Naive thymus-derived CD4-positive, alpha-beta T cell (primary cell): Measurements from ENCODE around the gene CFAP65. TPM values are rescaled to one million over a fixed set of nuclear protein-coding genes. Genes with fewer than 3 reads are reported as not detected.

Source experiments
- ATAC-seq: fragments of 150-1000 bp; cut with Tn5 transposase; 2 replicates; pipeline ENCODE4 v1.10.0; 2021; ENCODE audit warnings: mild to moderate bottlenecking, moderate library complexity
- CTCF ChIA-PET: fragments of 350-600 bp; sonication (Branson Sonifier 250); formaldehyde crosslinking; loops from one replicate; lab custom pipeline; 2021; ENCODE audit warnings: antibody characterized with exemption; lab: Charles Lee
- POLR2A ChIA-PET: fragments of 350-600 bp; sonication (Branson Sonifier 250); formaldehyde crosslinking; loops from one replicate; lab custom pipeline; 2021; ENCODE audit warnings: antibody characterized with exemption, inconsistent platforms; lab: Charles Lee
- DNase-seq, 9 donors: peaks; one replicate each; pipeline versions ENCODE4 v3.0.0 to v3.0.0-alpha.2; 2020 to 2022; ENCODE audit warnings: mixed read lengths in 1 of 9
- H3K27ac ChIP-seq: one replicate; pipeline ENCODE4 v1.7.0; 2013; ENCODE audit warnings: mild to moderate bottlenecking, low read depth, low read length, moderate library complexity
- H3K27me3 ChIP-seq, 2 donors: one replicate each; pipeline ENCODE4 v1.7.0; 2013; ENCODE audit warnings: low read length in 2 of 2, mild to moderate bottlenecking in 2 of 2, moderate library complexity in 2 of 2; ENCODE audit not compliant: control insufficient read depth in 2 of 2, insufficient read depth in 2 of 2
- H3K36me3 ChIP-seq, 3 experiments: 1 replicate in 2 of 3; 2 replicates in 1 of 3; pipeline ENCODE4 v1.7.0; 2013; ENCODE audit warnings: low read length in 3 of 3, mild to moderate bottlenecking in 3 of 3, moderate library complexity in 1 of 3; ENCODE audit not compliant: insufficient read depth in 3 of 3, control insufficient read depth in 2 of 3
- H3K4me1 ChIP-seq, 2 donors: one replicate each; pipeline ENCODE4 v1.7.0; 2013; ENCODE audit warnings: low read length in 2 of 2, mild to moderate bottlenecking in 2 of 2, moderate library complexity in 1 of 2; ENCODE audit not compliant: control insufficient read depth in 2 of 2, insufficient read depth in 2 of 2
- H3K4me3 ChIP-seq: 2 replicates; pipeline ENCODE4 v1.7.0; 2013; ENCODE audit warnings: mild to moderate bottlenecking, low read length
- H3K9me3 ChIP-seq, 3 experiments: 1 replicate in 2 of 3; 2 replicates in 1 of 3; pipeline ENCODE4 v1.7.0; 2013; ENCODE audit warnings: low read length in 3 of 3; ENCODE audit not compliant: control insufficient read depth in 2 of 3
- H3K27ac Mint-ChIP-seq, 9 donors: one replicate each; pipeline ENCODE4 v1.8.0; 2020 to 2022; ENCODE audit warnings: mixed read lengths in 9 of 9, mild to moderate bottlenecking in 8 of 9, moderate library complexity in 5 of 9, inconsistent platforms in 2 of 9
- H3K27me3 Mint-ChIP-seq, 5 donors: one replicate each; pipeline ENCODE4 v1.8.0; 2021 to 2022; ENCODE audit warnings: mixed read lengths in 5 of 5, mild to moderate bottlenecking in 1 of 5
- H3K36me3 Mint-ChIP-seq, 5 donors: one replicate each; pipeline ENCODE4 v1.8.0; 2020 to 2022; ENCODE audit warnings: mixed read lengths in 5 of 5, mild to moderate bottlenecking in 3 of 5, inconsistent platforms in 1 of 5
- H3K4me1 Mint-ChIP-seq, 7 donors: one replicate each; pipeline ENCODE4 v1.8.0; 2020 to 2022; ENCODE audit warnings: mixed read lengths in 7 of 7, mild to moderate bottlenecking in 3 of 7, inconsistent platforms in 1 of 7
- H3K4me3 Mint-ChIP-seq, 10 donors: one replicate each; pipeline ENCODE4 v1.8.0; 2020 to 2022; ENCODE audit warnings: mild to moderate bottlenecking in 10 of 10, mixed read lengths in 10 of 10, moderate library complexity in 6 of 10, inconsistent platforms in 2 of 10
- H3K9me3 Mint-ChIP-seq, 11 donors: one replicate each; pipeline ENCODE4 v1.8.0; 2020 to 2022; ENCODE audit warnings: mixed read lengths in 11 of 11, mild to moderate bottlenecking in 4 of 11, inconsistent platforms in 1 of 11, moderate library complexity in 1 of 11
- intact Hi-C, 2 donors: fragments of 100-400 bp; cut with micrococcal nuclease; formaldehyde crosslinking; loops; one replicate each; pipeline ENCODE4 v1.15.1; 2023
- polyA plus RNA-seq, 2 donors: library from polyadenylated mRNA; unstranded; fragments of 300-500 nt; fragmentation: Illumina TruSeq; gene quantifications; one replicate each; pipeline ENCODE4 v1.2.3, GENCODE V29; 2021
- total RNA-seq, 6 experiments: library from RNA in 5 of 6; stranded (reverse) in 5 of 6; gene quantifications; 1 replicate in 5 of 6; 2 replicates in 1 of 6; pipeline ENCODE4 v1.2.3 and lab custom pipeline; 2021 to 2026

CFAP65 gene
- total and polyA plus RNA-seq, 7 experiments from 2014 or later, result not detected

GRCh38 chr2:219084791-219085190 is 43.5 kb upstream of the CFAP65 start:
- ATAC-seq (no peak), DNase-seq (no peak)
- ChIA-PET POLR2A (no interaction called here), CTCF (interaction anchor here (0.8 kb wide), 1 partner anchor 16 kb away, joined by 4 read pairs; no protein-coding TSS in a partner anchor)
- H3K9me3 Mint-ChIP-seq, result no peaks in the 10 kb centered on the region
- no peaks in the 10 kb centered on the region for H3K27me3 Mint-ChIP-seq
- H3K27ac Mint-ChIP-seq, result peak overlapping the region in 1 of 9 donors; percentile 0
- H3K27me3 ChIP-seq, result no peaks in the 10 kb centered on the region
- no peak overlapping the region for H3K27ac ChIP-seq
- peaks cover 9 to 18% (median 11%) of the 10 kb centered on the region in 7 donors for H3K4me1 Mint-ChIP-seq
- intact Hi-C loops, result no loop called here
- H3K36me3 ChIP-seq, result no peaks in the 10 kb centered on the region
- H3K4me1 ChIP-seq, result no peaks in the 10 kb centered on the region
- no peaks in the 10 kb centered on the region for H3K9me3 ChIP-seq
- H3K4me3 Mint-ChIP-seq, result no peak overlapping the region
- no peak overlapping the region for H3K4me3 ChIP-seq
- H3K36me3 Mint-ChIP-seq, result peaks cover 0 to 16% (median 9%) of the 10 kb centered on the region in 5 donors

- no peak for DNase-seq
- Histone ChIP-seq H3K27ac (no peak overlapping the region), H3K9me3 (no peaks in the 10 kb centered on the region), H3K27me3 (no peaks in the 10 kb centered on the region), H3K36me3 (peaks cover 0 to 9% (median 2%) of the 10 kb centered on the region in 3 experiments), H3K4me1 (no peaks in the 10 kb centered on the region), H3K4me3 (no peak overlapping the region)
- H3K27me3 Mint-ChIP-seq, result no peaks in the 10 kb centered on the region
- H3K27ac Mint-ChIP-seq, result peak overlapping the region in 2 of 9 donors; percentile 5 to 17
- H3K4me3 Mint-ChIP-seq, result no peak overlapping the region
- intact Hi-C loops, result no loop called here
- no peak for ATAC-seq
- CTCF ChIA-PET, result interaction anchor here (0.6 to 0.8 kb wide), 3 partner anchors 35 to 395 kb away, joined by 3 read pairs; no protein-coding TSS in a partner anchor
- H3K9me3 Mint-ChIP-seq, result no peaks in the 10 kb centered on the region
- POLR2A ChIA-PET, result no interaction called here
- peaks cover 0 to 15% (median 2%) of the 10 kb centered on the region in 5 donors for H3K36me3 Mint-ChIP-seq
- H3K4me1 Mint-ChIP-seq, result peaks cover 7 to 15% (median 11%) of the 10 kb centered on the region in 7 donors
Measured at GRCh38 chr2:219082332-219082958, 41.1 kb upstream of the CFAP65 start.

GRCh38 chr2:219081701-219082331 is 40.5 kb upstream of the CFAP65 start:
- no peak for DNase-seq
- Mint-ChIP-seq H3K4me1 (peaks cover 5 to 11% (median 9%) of the 10 kb centered on the region in 7 donors), H3K36me3 (peaks cover 2 to 16% (median 6%) of the 10 kb centered on the region in 5 donors), H3K4me3 (no peak overlapping the region), H3K27ac (no peak overlapping the region), H3K9me3 (no peaks in the 10 kb centered on the region), H3K27me3 (no peaks in the 10 kb centered on the region)
- Histone ChIP-seq H3K36me3 (peaks cover 0 to 15% (median 7%) of the 10 kb centered on the region in 3 experiments), H3K4me3 (no peak overlapping the region), H3K27ac (no peak overlapping the region), H3K9me3 (no peaks in the 10 kb centered on the region), H3K4me1 (no peaks in the 10 kb centered on the region), H3K27me3 (no peaks in the 10 kb centered on the region)
- ATAC-seq, result peak; percentile 46
- POLR2A ChIA-PET, result no interaction called here
- CTCF ChIA-PET, result interaction anchor here (0.6 to 0.8 kb wide), 2 partner anchors 36 to 74 kb away, joined by 3 read pairs; no protein-coding TSS in a partner anchor
- intact Hi-C loops, result no loop called here

GRCh38 chr2:219081096-219081495 is 39.8 kb upstream of the CFAP65 start:
- ATAC-seq, result no peak
- Mint-ChIP-seq H3K9me3 (no peaks in the 10 kb centered on the region), H3K4me3 (no peak overlapping the region), H3K36me3 (peaks cover 2 to 19% (median 6%) of the 10 kb centered on the region in 5 donors), H3K27ac (no peak overlapping the region), H3K27me3 (no peaks in the 10 kb centered on the region), H3K4me1 (peaks cover 5 to 10% (median 7%) of the 10 kb centered on the region in 7 donors)
- Histone ChIP-seq H3K4me1 (no peaks in the 10 kb centered on the region), H3K4me3 (no peak overlapping the region), H3K9me3 (no peaks in the 10 kb centered on the region), H3K36me3 (peaks cover 0 to 22% (median 12%) of the 10 kb centered on the region in 3 experiments), H3K27me3 (no peaks in the 10 kb centered on the region), H3K27ac (no peak overlapping the region)
- ChIA-PET CTCF (interaction anchor here (0.6 to 1.1 kb wide), 3 partner anchors 40 to 51 kb away, joined by 3 read pairs; no protein-coding TSS in a partner anchor), POLR2A (no interaction called here)
- intact Hi-C loops, result no loop called here
- DNase-seq, result no peak

- Mint-ChIP-seq H3K36me3 (peaks cover 2 to 31% (median 14%) of the 10 kb centered on the region in 5 donors), H3K4me1 (peaks cover 0 to 1% (median 0%) of the 10 kb centered on the region in 7 donors), H3K27me3 (no peaks in the 10 kb centered on the region), H3K4me3 (no peak overlapping the region), H3K9me3 (no peaks in the 10 kb centered on the region), H3K27ac (no peak overlapping the region)
- Histone ChIP-seq H3K9me3 (no peaks in the 10 kb centered on the region), H3K27ac (no peak overlapping the region), H3K4me1 (no peaks in the 10 kb centered on the region), H3K27me3 (no peaks in the 10 kb centered on the region), H3K36me3 (peaks cover 0 to 34% (median 16%) of the 10 kb centered on the region in 3 experiments), H3K4me3 (no peak overlapping the region)
- no peak for DNase-seq
- ATAC-seq, result no peak
- ChIA-PET POLR2A (no interaction called here), CTCF (interaction anchor here (0.7 kb wide), 1 partner anchor 61 kb away, joined by 3 read pairs; no protein-coding TSS in a partner anchor)
- intact Hi-C loops, result no loop called here
Measured at GRCh38 chr2:219079417-219079816, 38.1 kb upstream of the CFAP65 start.

- DNase-seq (no peak), ATAC-seq (no peak)
- H3K27me3 Mint-ChIP-seq, result no peaks in the 10 kb centered on the region
- POLR2A ChIA-PET, result no interaction called here
- intact Hi-C loops, result no loop called here
- H3K9me3 Mint-ChIP-seq, result no peaks in the 10 kb centered on the region
- Histone ChIP-seq H3K36me3 (peaks cover 4 to 34% (median 16%) of the 10 kb centered on the region in 3 experiments), H3K27ac (no peak overlapping the region), H3K27me3 (no peaks in the 10 kb centered on the region), H3K4me1 (no peaks in the 10 kb centered on the region), H3K9me3 (no peaks in the 10 kb centered on the region), H3K4me3 (no peak overlapping the region)
- no peak overlapping the region for H3K27ac Mint-ChIP-seq
- H3K36me3 Mint-ChIP-seq, result peaks cover 2 to 34% (median 14%) of the 10 kb centered on the region in 5 donors
- CTCF ChIA-PET, result interaction anchor here (0.6 to 0.7 kb wide), 2 partner anchors 60 to 133 kb away, joined by 3 to 4 read pairs; no protein-coding TSS in a partner anchor
- peaks cover 0 to 1% (median 0%) of the 10 kb centered on the region in 7 donors for H3K4me1 Mint-ChIP-seq
- no peak overlapping the region for H3K4me3 Mint-ChIP-seq
Measured at GRCh38 chr2:219078951-219079350, 37.6 kb upstream of the CFAP65 start.
